Measurements from ENCODE around the gene NISCH.

The NISCH gene

GRCh38 chr3:52512727-52513126 is 57.3 kb downstream of the NISCH start:
- no peak for DNase-seq (ENCODE audit: low spot score)

GRCh38 chr3:52513281-52513680 is 57.9 kb downstream of the NISCH start:
- no peak for DNase-seq (ENCODE audit: low spot score)

- no peak for DNase-seq (ENCODE audit: low spot score)
These were observed 59.2 kb downstream of the NISCH start for GRCh38 chr3:52514576-52514975.

GRCh38 chr3:52515192-52515591 is 59.8 kb downstream of the NISCH start:
- no peak for DNase-seq (ENCODE audit: low spot score)

- DNase-seq (ENCODE audit: low spot score) = no peak
These were observed 61.2 kb downstream of the NISCH start for GRCh38 chr3:52516509-52517195.

GRCh38 chr3:52517796-52518722 is 62.7 kb downstream of the NISCH start:
- no peak for DNase-seq (ENCODE audit: low spot score)

GRCh38 chr3:52518723-52519444 is 63.5 kb downstream of the NISCH start:
- DNase-seq (ENCODE audit: low spot score) = no peak

- DNase-seq (ENCODE audit: low spot score) = no peak
These were observed 64.2 kb downstream of the NISCH start for GRCh38 chr3:52519445-52520140.

- DNase-seq (ENCODE audit: low spot score) = no peak
These were observed 64.8 kb downstream of the NISCH start for GRCh38 chr3:52520141-52520667.

- DNase-seq (ENCODE audit: low spot score) = no peak
These were observed 65.5 kb downstream of the NISCH start for GRCh38 chr3:52520716-52521487.

- DNase-seq (ENCODE audit: low spot score) = no peak
These were observed 66.1 kb downstream of the NISCH start for GRCh38 chr3:52521488-52521824.

GRCh38 chr3:52521881-52522650 is 66.7 kb downstream of the NISCH start:
- no peak for DNase-seq (ENCODE audit: low spot score)

- DNase-seq (ENCODE audit: low spot score) = no peak
These were observed 67.3 kb downstream of the NISCH start for GRCh38 chr3:52522651-52523251.

- DNase-seq (ENCODE audit: low spot score) = no peak
These were observed 68.2 kb downstream of the NISCH start for GRCh38 chr3:52523386-52524257.

- no peak for DNase-seq (ENCODE audit: low spot score)
These were observed 68.9 kb downstream of the NISCH start for GRCh38 chr3:52524258-52524751.

- DNase-seq (ENCODE audit: low spot score) = peak; percentile 57
These were observed 69.6 kb downstream of the NISCH start for GRCh38 chr3:52524752-52525679.

Data from left forelimb (tissue), 1 donor.